GM18499 (cell line): ENCODE data around the gene DHCR7.

ENCODE experiments used
- ATAC-seq: cut with Tn5 transposase; IDR thresholded peaks from one replicate; pipeline ENCODE4 v1.9.1; 2021; ENCODE audit warnings: moderate number of reproducible peaks; ENCODE audit not compliant: insufficient read depth, unreplicated experiment

The DHCR7 gene

GRCh38 chr11:71478528-71478840, 30.3 kb upstream of the DHCR7 start:
- no peak for ATAC-seq

- no peak for ATAC-seq
These were observed 29.7 kb upstream of the DHCR7 start for GRCh38 chr11:71477641-71478527.

GRCh38 chr11:71476926-71477640, 28.9 kb upstream of the DHCR7 start:
- ATAC-seq = no peak

GRCh38 chr11:71476031-71476430, 27.8 kb upstream of the DHCR7 start:
- ATAC-seq = no peak

- no peak for ATAC-seq
These were observed 26.7 kb upstream of the DHCR7 start for GRCh38 chr11:71474771-71475483.

- ATAC-seq = no peak
These were observed 26.1 kb upstream of the DHCR7 start for GRCh38 chr11:71474141-71474770.

GRCh38 chr11:71473793-71474080, 25.5 kb upstream of the DHCR7 start:
- no peak for ATAC-seq

- no peak for ATAC-seq
These were observed 25.0 kb upstream of the DHCR7 start for GRCh38 chr11:71472941-71473792.

- no peak for ATAC-seq
These were observed 24.2 kb upstream of the DHCR7 start for GRCh38 chr11:71472357-71472885.

GRCh38 chr11:71470946-71471345, 22.8 kb upstream of the DHCR7 start:
- no peak for ATAC-seq

GRCh38 chr11:71467164-71467563, 19.0 kb upstream of the DHCR7 start:
- no peak for ATAC-seq

- ATAC-seq = no peak
These were observed 18.2 kb upstream of the DHCR7 start for GRCh38 chr11:71466358-71466757.

- no peak for ATAC-seq
These were observed 16.9 kb upstream of the DHCR7 start for GRCh38 chr11:71465054-71465453.

GRCh38 chr11:71463331-71464211, 15.4 kb upstream of the DHCR7 start:
- ATAC-seq = no peak

- ATAC-seq = no peak
These were observed 14.5 kb upstream of the DHCR7 start for GRCh38 chr11:71462726-71463125.

- no peak for ATAC-seq
These were observed 13.5 kb upstream of the DHCR7 start for GRCh38 chr11:71461696-71462095.

GRCh38 chr11:71459767-71460320, 11.7 kb upstream of the DHCR7 start:
- no peak for ATAC-seq

GRCh38 chr11:71459076-71459766, 11.0 kb upstream of the DHCR7 start:
- ATAC-seq = no peak
